HEK293 (cell line): ENCODE measurements around the gene ZCWPW1.

Experiments used
- CTCF ChIA-PET: fragments of 350-600 bp; formaldehyde crosslinking; extraction: SDS; loops from one replicate; lab custom pipeline; 2021; ENCODE audit warnings: antibody characterized with exemption; lab: Yijun Ruan, JAX
- POLR2A ChIA-PET: fragments of 300-600 bp; formaldehyde crosslinking; extraction: SDS; loops from one replicate; lab custom pipeline; 2020; ENCODE audit warnings: antibody characterized with exemption, inconsistent platforms; lab: Yijun Ruan, JAX
- H3K27ac ChIP-seq: fragments of 200-500 bp; sonication (Bioruptor generic); 2 replicates; pipeline ENCODE4 v1.5.1; 2014; ENCODE audit warnings: low read depth, low read length, control low read depth, inconsistent platforms; ENCODE audit errors: extremely low read depth
- H3K36me3 ChIP-seq, 2 experiments: fragments of 200-500 bp in 1 of 2; sonication (Bioruptor generic) in 1 of 2; 1 replicate in 1 of 2; 2 replicates in 1 of 2; pipeline ENCODE4 v1.5.1; 2014 to 2017; ENCODE audit warnings: inconsistent platforms in 2 of 2, low read length in 2 of 2; ENCODE audit not compliant: control insufficient read depth in 2 of 2, insufficient read depth in 1 of 2
- H3K4me1 ChIP-seq: fragments of 200-500 bp; sonication (Bioruptor generic); 2 replicates; pipeline ENCODE4 v1.5.1; 2014; ENCODE audit warnings: mild to moderate bottlenecking, low read length, inconsistent platforms; ENCODE audit not compliant: control insufficient read depth, insufficient read depth
- H3K4me3 ChIP-seq: 2 replicates; pipeline ENCODE4 v1.5.1; 2011; ENCODE audit warnings: low read depth, mild to moderate bottlenecking, control low read depth, low read length, moderate library complexity
- H3K9me3 ChIP-seq: fragments of 200-500 bp; sonication (Bioruptor generic); 2 replicates; pipeline ENCODE4 v1.5.1; 2014; ENCODE audit warnings: low read depth, low read length, inconsistent platforms; ENCODE audit not compliant: control insufficient read depth, insufficient read depth
- RBAK ChIP-seq: fragments of 450-650 bp; formaldehyde crosslinking; IDR thresholded peaks from 2 replicates; pipeline ENCODE4 v1.5.1; 2016; ENCODE audit warnings: missing biosample characterization, missing genetic modification characterization
- SCRT1 ChIP-seq: fragments of 450-650 bp; formaldehyde crosslinking; IDR thresholded peaks from 2 replicates; pipeline ENCODE4 v1.5.1; 2016; ENCODE audit warnings: missing biosample characterization, missing genetic modification characterization, borderline replicate concordance
- SP3 ChIP-seq: fragments of 450-650 bp; formaldehyde crosslinking; IDR thresholded peaks from 2 replicates; pipeline ENCODE4 v1.5.1; 2016; ENCODE audit warnings: missing biosample characterization, missing genetic modification characterization
- TSHZ1 ChIP-seq: fragments of 450-650 bp; formaldehyde crosslinking; IDR thresholded peaks from 2 replicates; pipeline ENCODE4 v1.5.1; 2016; ENCODE audit warnings: missing biosample characterization, missing genetic modification characterization, borderline replicate concordance
- ZBTB49 ChIP-seq: fragments of 450-650 bp; formaldehyde crosslinking; IDR thresholded peaks from 2 replicates; pipeline ENCODE4 v1.5.1; 2016; ENCODE audit warnings: missing biosample characterization, missing genetic modification characterization, low read depth
- ZNF112 ChIP-seq: fragments of 450-650 bp; formaldehyde crosslinking; IDR thresholded peaks from 2 replicates; pipeline ENCODE4 v1.5.0; 2017; ENCODE audit warnings: missing biosample characterization, missing genetic modification characterization
- ZNF155 ChIP-seq: fragments of 450-650 bp; formaldehyde crosslinking; IDR thresholded peaks from 2 replicates; pipeline ENCODE4 v1.5.1; 2016; ENCODE audit warnings: missing biosample characterization, missing genetic modification characterization
- ZNF16 ChIP-seq: fragments of 450-650 bp; formaldehyde crosslinking; IDR thresholded peaks from 2 replicates; pipeline ENCODE4 v1.5.1; 2016; ENCODE audit warnings: low read depth, missing biosample characterization, missing genetic modification characterization
- ZNF169 ChIP-seq: fragments of 450-650 bp; formaldehyde crosslinking; IDR thresholded peaks from 2 replicates; pipeline ENCODE4 v1.5.1; 2016; ENCODE audit warnings: missing biosample characterization, missing genetic modification characterization
- ZNF280C ChIP-seq: fragments of 450-650 bp; formaldehyde crosslinking; IDR thresholded peaks from 2 replicates; pipeline ENCODE4 v1.5.1; 2016; ENCODE audit warnings: missing biosample characterization, missing genetic modification characterization
- ZNF398 ChIP-seq: fragments of 450-650 bp; formaldehyde crosslinking; IDR thresholded peaks from 2 replicates; pipeline ENCODE4 v1.5.1; 2017; ENCODE audit warnings: missing biosample characterization, missing genetic modification characterization
- ZNF426 ChIP-seq: fragments of 450-650 bp; formaldehyde crosslinking; IDR thresholded peaks from 2 replicates; pipeline ENCODE4 v1.5.1; 2017; ENCODE audit warnings: missing biosample characterization, missing genetic modification characterization, mild to moderate bottlenecking, inconsistent platforms, moderate library complexity
- ZNF549 ChIP-seq: fragments of 450-650 bp; IDR thresholded peaks from 2 replicates; pipeline ENCODE4 v1.5.1; 2018; ENCODE audit warnings: missing biosample characterization, missing genetic modification characterization, mild to moderate bottlenecking, inconsistent platforms, moderate library complexity
- ZNF600 ChIP-seq: fragments of 450-650 bp; formaldehyde crosslinking; IDR thresholded peaks from 2 replicates; pipeline ENCODE4 v1.5.1; 2016; ENCODE audit warnings: missing biosample characterization, missing genetic modification characterization
- ZNF610 ChIP-seq: fragments of 450-650 bp; formaldehyde crosslinking; IDR thresholded peaks from 2 replicates; pipeline ENCODE4 v1.5.1; 2016; ENCODE audit warnings: missing biosample characterization, missing genetic modification characterization, borderline replicate concordance
- ZNF639 ChIP-seq: fragments of 450-650 bp; formaldehyde crosslinking; IDR thresholded peaks from 2 replicates; pipeline ENCODE4 v1.5.1; 2016; ENCODE audit warnings: missing biosample characterization, missing genetic modification characterization
- ZNF660 ChIP-seq: fragments of 450-650 bp; IDR thresholded peaks from 2 replicates; pipeline ENCODE4 v1.5.1; 2018; ENCODE audit warnings: missing biosample characterization, mild to moderate bottlenecking, missing genetic modification characterization
- ZNF670 ChIP-seq: fragments of 450-650 bp; formaldehyde crosslinking; IDR thresholded peaks from 2 replicates; pipeline ENCODE4 v1.5.1; 2016; ENCODE audit warnings: missing biosample characterization, missing genetic modification characterization, low read depth
- ZNF76 ChIP-seq: fragments of 450-650 bp; formaldehyde crosslinking; IDR thresholded peaks from 2 replicates; pipeline ENCODE4; 2016; ENCODE audit warnings: low read depth, missing biosample characterization, missing genetic modification characterization, borderline replicate concordance

Gene ZCWPW1

GRCh38 chr7:100415448-100415847 lies 13.1 kb downstream of the ZCWPW1 start:
- Histone ChIP-seq H3K36me3 (no peaks in the 10 kb centered on the region), H3K4me1 (no peaks in the 10 kb centered on the region), H3K4me3 (no peak overlapping the region), H3K27ac (no peak overlapping the region), H3K9me3 (no peaks in the 10 kb centered on the region)
- ChIA-PET CTCF (interaction anchor here (0.6 to 1.6 kb wide), 2 partner anchors 8 to 13 kb away, joined by 6 to 11 read pairs; no protein-coding TSS in a partner anchor), POLR2A (interaction anchor here (0.9 to 1.4 kb wide), 3 partner anchors 10 to 15 kb away, joined by 3 to 12 read pairs (median 3); partner anchors contain the start of gene ZCWPW1)
- TF ChIP-seq ZNF600 (tag by site-specific recombination), result no peak
- TF ChIP-seq ZNF426 (tag by site-specific recombination), result no peak
- no peak for TF ChIP-seq ZNF76 (tag by site-specific recombination)
- TF ChIP-seq ZNF610 (tag by site-specific recombination), result peak; percentile 99

GRCh38 chr7:100413889-100414288 lies 14.6 kb downstream of the ZCWPW1 start:
- ChIA-PET CTCF (interaction anchor here (2.0 kb wide), 1 partner anchor 11 kb away, joined by 5 read pairs; no protein-coding TSS in a partner anchor), POLR2A (no interaction called here)
- Histone ChIP-seq H3K4me3 (no peak overlapping the region), H3K9me3 (no peaks in the 10 kb centered on the region), H3K27ac (no peak overlapping the region), H3K36me3 (no peaks in the 10 kb centered on the region), H3K4me1 (no peaks in the 10 kb centered on the region)
- TF ChIP-seq ZNF660 (no peak), ZNF169 (no peak), ZNF398 (tag by site-specific recombination) (no peak), ZNF155 (no peak), ZNF280C (tag by site-specific recombination) (no peak), TSHZ1 (tag by site-specific recombination) (no peak), ZNF639 (no peak), SCRT1 (no peak), ZBTB49 (tag by site-specific recombination) (no peak), ZNF16 (tag by site-specific recombination) (no peak), ZNF112 (no peak), SP3 (tag by site-specific recombination) (no peak), ZNF549 (tag by site-specific recombination) (no peak), ZNF670 (tag by site-specific recombination) (no peak), RBAK (no peak)
